ENCODE results near the gene MVB12B.
A peak's percentile ranks its signal among the peaks of the same experiment; 100 is the strongest.

MVB12B gene

DNA sequence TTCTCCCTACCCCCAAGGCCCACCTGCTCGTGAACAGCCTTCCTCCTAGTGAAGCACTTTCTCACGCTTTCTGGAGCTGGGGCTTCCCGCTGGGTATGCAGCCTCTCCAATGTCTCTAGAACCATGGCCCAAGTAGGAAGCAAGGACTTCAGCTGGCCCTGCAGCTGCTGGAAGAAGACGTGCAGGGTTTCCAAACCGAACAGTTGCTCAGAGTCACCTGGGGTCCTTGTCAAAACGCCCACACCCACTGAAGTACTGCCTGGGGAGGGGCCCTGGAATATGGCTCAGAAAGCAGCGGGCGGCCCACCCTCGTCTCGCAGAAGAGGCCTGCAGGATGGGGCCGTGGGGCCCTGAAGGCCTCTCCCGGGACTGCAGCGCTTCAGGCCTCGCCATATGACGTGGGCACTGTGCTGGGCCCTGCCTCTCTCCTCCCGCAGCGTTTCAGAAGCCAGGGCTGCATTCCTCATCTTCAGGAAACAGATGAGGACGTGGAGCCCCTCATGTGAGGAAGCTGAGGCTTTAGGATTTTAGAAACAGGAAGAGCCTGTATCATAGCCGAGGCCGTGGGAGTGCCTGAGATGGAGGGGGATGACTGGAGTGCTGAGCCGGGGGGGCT, 171.1 kb downstream of the MVB12B start:
- no peak for DNase-seq

DNA sequence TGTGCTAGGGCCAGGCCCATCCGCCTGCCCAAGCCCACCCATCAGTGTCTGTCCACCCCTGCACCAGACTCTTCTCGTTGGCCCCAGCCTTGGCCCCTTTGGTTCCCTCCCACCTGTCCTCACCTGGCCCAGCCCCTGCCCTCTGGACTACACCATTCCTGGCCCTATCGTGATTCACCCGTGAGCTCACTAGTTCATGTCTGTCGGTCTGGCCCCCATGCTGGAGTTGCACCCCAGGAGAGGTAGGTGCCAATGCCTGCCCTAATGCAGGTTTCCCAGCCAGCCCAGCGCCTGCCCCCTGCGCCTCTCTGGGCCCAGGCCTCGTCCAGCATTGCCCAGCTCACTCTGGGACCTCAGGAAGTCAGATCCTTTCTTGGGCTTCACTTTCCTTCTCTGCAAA, 171.7 kb downstream of the MVB12B start:
- no peak for DNase-seq

DNA sequence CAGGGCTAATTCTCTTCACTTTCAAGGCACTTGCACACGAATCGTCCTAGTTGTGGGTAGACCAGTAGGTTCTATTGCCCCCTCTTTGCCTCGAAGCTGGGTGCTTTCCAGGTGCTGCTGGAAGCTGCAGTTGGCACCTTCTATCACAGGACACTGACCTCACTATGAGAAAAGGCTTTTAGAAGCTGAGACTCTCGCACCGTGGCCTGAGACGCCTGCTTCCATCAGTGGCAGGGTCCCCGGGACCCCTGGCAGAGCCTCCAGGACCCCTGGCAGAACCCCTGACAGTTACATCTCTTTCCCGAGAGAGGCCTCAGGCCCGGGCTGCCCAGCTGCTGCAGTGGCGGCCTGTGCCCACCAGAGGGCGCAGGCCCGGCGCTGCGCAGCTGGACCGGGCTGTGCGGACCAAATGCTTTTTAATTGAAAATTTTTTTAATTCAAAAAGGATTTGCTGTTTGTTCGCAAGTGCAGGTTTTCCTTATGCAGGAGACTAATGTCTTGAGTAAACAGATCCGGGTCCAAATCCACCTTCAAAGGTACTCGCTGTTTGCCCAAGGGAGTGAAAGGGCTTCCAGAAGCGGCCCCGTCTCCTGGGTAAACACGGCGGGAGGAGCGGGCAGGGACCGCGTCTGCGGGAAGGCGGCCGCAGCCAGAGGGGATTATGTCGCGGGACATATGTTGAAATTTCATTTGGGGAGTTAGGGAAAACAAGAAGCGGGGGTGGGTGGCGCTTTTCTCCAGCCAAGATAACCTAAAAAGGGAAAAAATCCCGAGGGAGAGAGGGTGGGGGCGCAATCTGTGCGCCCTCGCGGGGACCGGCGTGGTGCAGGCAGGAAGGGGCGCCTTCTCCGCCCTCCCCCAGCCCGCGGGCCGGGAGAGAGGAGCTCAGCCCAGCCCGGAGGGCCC, 172.6 kb downstream of the MVB12B start:
- peak; percentile 15 for DNase-seq

DNA sequence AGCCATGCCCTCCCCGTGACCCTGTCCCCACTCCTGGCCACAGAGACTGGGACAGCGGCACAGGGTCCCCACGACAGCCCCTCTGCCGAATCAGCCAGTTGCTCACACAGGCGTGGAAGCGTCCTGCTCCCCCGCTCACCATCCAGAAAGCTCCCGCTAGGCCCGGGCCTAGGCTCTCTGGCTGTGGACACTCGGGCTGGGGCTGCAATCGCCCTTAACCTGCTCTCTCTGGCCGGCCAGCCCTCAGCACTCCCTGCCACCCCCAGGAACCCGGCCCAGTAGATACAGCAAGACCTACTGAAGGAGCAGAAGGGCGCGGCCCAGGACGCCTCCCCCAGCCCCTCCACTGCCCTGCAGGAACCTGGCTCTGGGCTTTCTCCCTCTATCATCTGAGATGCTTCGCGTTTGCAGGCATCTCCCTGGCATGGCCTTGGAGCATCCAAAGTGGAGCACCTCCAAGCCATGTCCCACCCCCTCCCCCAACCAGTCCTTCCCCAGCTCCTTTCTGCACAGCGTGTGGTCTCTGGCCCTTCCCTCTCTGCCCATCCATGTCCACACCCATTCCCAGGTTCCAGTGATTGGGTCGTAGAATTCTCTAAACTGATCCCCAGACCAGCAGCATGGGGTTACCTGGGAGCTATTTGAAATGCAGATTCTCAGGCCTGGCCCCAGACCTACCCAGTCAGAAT, 173.4 kb downstream of the MVB12B start:
- no peak for DNase-seq

DNA sequence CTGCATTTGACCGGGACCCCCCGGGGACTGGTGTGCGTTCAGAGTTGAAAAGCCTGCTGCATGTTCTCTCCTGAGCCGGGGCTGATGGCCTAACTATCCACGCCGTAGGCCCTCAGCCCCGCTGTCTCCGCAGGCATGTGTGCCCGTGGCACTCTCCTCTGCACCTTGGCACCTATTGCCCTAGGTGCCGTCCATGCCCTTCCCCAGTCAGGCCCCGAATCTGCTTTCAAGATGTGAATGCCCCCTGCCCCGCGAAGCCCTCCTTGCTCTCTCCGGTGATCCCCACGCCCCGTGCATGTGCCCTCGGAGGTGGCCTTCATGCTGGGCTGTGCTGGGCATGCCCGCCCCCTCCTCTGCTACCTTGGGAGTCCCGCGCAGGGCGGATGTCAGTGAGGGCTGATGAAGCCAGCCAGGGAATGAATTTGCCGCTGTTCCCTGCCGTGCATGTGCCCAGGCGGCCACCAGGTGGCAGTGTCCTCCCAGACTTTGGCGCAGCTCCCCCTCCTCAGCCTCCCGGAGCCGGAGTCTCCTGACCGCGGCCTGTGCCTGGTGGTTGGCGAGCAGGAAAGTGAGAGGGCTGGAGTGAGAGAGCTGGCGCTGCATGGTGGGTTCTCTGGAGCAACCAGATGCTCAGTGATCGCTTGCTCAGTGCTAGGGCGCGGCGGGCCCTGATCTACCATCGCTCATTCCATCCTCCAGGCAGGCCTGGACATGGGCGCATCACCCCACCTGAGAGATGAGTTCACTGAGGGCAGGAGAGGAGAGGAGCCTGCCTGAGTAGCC, 174.2 kb downstream of the MVB12B start:
- DNase-seq, result peak; percentile 43

DNA sequence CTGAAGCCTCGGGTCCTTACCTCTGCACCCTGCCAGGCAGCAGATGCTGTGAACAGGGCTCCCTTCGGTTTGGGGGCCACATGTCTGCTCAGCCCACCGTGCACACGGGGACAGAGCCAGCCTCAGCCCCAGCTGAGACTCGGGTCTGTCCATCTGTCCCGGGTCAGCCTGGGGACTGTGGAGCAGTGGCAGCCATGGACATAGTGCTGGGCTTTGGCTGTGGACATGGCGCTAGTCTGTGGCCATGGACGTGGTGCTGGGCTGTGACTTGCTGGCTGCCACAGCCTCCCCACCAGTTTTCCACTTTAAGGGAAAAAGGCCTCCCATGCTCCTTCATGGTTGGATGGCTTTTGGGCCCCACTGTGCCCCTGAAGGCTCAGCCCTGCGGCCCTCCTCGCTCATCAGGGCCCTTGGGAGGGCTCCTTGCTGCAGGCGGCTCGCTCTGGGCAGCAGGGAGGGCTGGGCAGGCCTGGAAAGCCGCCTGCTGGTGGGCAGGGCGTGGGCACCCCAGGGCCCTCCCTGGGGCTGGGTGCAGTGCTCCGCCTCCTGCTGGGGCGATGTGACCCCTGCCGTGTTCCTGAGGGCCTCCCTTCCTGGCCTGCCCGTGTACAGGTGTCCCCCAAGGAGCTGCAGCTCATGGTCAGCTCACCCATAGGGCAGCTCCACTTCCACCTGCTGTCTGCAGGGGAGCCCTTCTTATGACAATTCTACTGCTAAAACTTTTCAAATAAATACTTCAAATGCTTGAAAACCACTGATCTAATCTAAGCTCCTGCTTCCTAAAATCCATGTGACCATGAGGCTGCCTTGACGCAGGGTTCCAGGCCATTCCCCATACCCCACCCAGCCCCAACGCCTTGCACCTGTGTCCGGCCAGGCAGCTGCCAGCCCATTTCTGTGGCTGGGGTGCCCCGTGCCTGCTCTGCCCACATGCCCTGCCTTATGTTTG, 175.0 kb downstream of the MVB12B start:
- DNase-seq, result no peak

DNA sequence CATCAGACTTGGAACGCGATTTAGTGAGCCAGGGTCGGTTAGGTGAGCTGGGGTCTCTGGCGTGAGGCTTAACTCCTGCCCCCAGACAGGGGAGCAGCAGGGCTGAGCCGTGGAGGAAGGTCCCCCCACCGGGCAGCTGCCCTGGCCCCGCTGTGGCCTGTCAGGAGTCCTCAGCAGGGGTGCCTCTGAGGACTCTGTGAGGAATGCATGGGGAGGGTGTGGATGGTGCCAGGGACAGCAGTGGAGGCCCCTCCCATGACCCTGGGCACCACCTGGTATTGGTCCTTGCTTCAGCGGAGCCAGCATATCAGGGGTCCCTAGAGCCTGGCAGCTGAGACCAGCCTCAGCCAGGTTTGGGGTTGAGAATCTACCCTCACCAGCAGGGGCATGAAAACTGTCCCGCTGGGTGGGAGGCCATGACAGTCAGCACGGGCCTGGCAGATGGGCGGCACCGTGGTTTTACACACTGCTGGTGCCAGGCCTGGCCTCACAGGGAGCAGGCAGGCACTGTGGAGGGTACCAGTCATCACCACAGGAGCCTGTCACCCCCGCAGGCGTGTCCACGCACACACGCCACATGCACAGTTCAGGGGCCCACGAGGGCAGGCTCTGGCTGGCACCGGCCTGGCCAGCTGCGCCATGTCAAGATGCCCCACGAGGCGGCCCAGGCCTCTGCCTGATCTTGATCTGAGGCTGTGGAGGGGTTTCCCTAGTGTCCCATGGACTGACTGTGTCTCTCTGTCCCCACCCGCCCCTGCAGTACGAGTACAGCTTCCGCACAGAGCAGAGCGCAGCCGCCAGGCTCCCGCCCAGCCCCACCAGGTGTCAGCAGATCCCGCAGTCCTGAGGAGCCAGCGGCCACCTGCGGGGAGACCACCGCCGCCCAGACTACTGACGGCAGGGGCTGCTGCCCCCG, 176.0 kb downstream of the MVB12B start:
- no peak for DNase-seq

DNA sequence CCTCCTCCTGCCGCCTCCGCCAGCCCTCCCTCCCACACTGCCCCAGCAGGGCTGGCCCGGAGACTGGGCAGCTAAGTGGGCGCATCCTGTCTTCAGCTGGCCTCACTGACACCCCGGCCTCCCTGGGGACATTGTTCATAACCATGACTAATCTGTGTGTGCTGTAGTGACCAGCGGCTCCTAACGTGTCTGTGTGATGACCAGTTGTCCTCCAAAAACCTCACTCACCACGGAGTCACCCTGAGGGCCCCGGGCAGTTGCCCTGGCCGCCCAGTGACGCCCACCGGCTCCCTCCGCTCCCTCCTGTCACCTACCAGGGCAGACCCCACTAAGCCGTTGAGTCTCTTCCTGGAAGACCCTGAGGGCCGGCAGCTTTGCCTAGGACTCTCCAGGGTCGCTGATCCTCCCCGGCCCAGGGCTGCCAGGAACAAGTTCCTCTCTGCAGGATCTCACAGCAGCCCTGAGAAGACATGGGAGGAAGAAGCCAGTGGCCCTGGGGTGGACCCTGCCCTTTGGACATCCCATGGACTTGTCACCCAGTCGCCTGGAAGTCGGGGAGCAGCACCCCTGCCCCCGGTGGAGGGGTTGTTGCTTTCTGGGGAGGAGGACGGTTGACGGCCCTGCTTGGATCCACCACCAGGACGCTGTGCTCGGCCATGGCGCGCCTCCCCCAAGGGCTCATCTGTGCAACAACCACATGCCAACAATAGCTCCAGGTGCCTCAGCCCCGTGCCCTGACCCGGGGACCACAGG, 176.9 kb downstream of the MVB12B start:
- no peak for DNase-seq

DNA sequence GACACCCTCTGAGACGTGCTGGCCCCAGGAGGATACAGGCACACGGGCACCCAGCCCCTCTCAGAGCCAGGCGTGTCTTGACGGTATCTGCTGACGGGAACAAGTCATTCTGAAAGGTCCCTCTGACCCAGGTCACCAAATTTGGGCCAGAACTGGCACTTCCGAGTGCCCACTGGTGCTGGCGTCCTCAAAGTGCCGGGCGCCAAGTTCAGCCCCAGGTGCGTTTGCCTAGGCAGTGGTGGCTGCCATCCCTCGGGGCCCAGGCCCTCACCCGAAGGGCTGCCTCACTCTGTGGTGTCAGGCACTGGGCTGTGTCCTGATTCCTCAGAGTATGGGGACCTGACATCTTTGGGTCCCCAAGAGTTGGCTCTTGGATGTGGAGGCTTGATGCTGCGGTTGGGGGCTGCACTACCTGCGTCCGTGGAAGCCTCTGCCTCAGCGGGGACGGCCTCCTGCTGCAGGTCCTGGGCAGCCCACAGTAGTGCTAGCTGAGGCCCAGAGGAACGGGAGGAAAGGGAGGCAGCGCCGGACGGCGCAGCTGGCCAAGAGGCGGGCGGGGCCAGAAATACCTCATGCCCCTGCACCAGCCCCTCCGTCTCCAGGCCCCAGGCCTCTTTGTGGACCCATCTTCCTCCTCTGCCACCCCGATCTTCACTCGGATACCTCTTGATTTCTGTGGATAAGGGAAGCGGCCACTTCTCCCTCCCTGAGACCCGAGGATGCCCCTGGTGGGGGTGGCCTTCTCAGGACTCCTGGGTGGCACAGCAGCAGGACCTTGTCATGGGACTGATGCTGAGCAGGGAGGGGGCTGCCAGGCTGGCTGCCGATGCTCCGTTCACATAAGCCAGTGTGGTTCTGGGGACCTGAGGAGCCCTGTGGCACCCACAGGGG, 177.7 kb downstream of the MVB12B start:
- no peak for DNase-seq

DNA sequence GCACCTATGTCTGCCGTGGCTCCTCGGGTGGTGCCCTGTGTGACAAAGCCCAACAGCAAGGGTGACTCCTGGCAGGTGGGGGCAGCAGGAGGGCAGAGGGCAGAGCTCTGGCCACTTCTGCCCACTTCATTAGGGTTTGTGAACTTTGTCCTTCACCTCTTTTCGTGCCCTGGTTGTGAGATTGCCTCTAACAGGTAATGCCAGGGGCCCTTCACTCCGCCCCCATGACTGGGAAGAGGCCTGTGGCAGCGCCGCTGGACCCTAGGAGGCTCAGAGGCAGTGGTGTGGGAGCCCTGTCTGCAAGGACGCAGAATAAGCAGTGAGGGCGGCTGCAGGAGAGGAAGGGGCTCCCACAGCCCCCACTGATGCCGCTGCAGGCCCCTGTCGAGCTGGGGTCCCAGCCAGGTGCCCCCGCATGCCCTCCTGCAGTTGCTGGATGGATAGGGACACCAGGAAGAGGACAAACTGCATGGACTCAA, 178.4 kb downstream of the MVB12B start:
- no peak for DNase-seq

DNA sequence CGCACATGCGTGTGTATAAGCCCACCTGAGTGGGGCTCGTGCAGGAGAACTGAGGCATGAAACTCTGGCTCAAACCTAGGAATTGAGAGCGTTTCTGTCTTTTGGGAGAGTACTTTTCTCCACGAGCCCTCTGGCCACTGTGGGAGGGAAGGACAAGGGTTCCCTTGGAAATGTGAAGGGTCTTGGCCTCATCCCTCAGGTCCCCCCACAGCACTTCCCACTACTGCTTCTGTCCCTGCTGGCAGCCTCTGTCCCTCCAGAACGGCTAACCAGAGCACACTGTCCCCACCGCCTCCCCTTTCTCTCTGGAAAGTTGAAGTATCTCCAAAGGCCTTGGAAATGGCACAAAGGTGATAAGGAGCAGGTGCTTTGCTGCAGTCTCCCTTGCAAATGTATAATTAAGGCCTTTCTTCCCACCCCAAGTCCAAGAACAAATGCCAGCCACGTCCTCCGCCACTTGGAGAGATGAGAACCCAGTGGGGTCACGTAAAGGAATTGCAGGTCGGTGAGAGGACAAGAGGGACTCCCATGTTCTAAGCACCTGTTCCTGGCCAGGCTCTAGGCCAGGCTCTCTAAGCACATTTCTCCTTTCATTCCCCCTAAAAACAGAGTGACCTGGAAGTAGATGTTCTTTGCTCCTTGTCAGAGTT, 179.2 kb downstream of the MVB12B start:
- no peak for DNase-seq

DNA sequence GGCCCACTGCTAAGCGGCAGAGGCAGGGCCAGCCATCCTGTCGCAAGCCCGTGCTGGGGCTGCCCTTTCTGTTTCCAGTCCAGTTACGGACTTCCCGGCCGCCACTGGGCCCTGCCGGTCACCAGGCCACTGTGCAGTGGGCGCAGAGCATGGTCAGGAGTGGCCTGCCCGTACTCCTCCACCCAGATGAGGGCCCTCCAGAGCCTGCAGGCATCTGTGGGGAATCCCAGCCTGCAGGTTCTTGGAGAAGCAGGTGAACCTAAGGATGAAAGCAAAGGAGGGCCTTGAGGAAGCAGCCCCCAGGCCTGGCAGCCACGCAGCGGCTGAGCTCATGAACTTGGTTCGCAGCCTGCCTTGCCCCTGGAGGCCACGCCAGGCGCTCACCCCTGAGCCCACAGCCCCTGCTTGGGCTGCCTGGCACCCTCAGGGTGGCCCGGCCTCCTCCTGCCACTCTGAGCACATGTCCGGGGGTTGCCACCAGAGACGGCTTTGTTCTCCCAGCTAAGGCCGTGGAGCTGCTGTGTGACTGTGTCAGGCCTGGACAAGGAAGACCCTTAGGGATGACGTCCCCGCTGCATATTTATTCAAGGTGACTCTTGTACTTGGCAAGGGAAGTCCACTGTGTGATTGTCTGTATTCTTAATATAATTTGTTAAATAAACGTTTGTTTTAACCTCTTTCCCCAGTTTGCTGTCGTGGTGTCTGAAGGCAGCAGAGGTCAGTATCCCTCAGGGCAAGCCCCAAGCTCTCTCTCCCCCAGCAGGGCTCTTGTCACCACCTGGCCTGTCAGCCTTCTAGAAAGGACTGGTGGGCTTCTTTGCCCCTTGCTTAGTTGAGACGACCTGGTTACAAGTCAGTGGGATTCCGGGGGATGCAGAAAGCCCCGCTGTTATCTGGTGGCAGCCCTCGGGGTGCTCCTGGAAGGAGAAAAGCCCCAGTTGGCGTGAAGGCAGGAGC, 180.0 kb downstream of the MVB12B start:
- DNase-seq, result no peak

DNA sequence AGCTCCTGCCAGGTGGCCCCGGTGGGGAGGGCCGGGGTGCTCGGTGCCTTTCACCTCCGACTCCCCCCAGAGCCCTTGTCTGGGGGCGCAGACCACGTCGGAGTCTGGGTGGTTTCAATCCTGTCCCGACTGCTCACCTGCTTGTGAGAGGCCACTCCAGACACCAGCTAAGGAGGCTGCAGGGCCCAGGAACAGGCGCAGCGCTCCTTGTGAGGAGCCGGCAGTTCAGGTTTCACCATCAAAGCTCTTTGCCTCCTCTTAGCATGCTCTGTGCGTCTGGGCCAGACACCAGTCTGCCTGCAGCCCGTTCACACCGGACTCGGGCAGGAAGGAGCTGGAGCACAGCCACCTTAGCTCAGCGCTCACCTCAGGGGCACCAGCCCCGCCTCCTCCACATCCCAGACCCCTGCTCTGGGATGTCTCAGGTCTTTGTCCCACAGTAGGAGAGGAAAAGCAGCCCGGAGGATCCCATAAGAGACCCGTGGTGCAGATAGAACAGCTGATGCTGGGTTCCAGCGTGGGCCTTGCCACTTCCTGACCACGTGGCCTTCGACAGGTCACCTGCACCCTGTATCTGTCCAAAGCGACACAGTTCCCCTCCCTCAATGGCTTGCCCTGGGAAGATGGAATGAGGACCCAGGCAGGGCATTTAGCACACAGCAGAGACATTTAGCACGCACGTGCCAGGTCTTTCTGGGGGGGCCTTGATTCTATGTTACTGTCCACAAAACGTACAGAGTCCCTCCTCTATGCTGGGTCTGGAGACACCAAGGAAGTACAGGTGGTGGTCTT, 180.9 kb downstream of the MVB12B start:
- no peak for DNase-seq

DNA sequence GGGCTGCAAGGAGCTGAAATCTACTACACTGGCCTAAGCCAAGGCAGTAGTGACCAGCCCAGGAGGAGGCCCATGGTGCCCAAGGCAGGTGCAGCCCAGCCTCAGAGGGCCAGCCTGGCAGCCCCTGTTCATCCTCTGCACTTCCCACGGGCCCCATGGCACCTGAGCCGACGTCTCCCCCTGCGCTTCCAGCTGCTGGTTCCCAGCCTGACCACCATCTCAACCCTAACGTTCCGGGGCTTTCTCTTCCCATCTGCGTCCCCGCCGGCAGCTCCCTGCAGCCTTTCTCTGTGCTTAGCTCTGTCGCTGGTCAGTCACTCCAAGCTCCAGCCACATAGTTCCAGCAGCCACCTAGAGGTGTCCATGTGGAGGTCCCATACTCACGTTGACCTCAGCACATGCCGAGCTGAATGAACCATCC, 181.6 kb downstream of the MVB12B start:
- no peak for DNase-seq

DNA sequence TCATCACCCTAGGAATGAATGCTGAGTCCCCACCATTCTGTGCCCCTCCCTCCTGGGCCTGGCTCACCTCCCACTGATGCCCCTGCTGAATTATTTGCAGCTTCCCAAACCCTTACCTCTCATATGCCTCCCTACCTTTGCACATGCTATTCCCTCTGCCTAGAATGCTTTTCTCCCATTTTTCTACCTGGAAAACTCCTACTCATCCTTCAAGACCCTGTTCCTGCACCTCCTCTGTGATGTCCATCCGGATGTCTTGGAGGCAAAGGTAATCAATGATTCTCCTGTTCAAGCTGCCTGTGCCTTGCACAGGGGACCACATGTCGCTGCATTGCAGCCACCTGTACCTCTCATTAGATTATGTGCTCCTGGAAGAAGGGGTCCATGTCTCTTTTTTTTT, 182.3 kb downstream of the MVB12B start:
- DNase-seq, result no peak

DNA sequence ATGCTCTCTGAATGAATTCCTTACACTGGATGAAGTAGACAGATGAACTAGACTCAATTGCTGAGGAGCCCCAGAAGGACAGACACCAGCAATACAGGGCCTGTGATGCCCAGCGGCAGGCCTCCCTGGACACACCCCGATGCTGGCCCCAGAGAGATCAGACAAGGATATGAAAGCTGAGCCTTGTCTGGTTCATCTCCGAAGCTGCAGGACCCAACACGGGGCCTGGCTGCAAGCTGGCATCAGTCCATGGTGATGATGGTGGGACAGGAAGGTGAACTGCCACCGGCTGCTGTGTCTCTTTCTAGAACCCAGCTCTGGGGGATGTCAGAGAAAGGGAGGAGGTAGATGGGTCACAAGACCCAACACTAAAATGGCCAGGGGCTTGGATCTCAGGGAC, 183.1 kb downstream of the MVB12B start:
- no peak for DNase-seq

Measured in effector CD8-positive, alpha-beta T cell (primary cell).